Lung (tissue), 12 donors: ENCODE data around the gene FSHR. TPM values are rescaled to one million over a fixed set of nuclear protein-coding genes. Genes with fewer than 3 reads are reported as not detected.

Experiments used
- ATAC-seq: fragments of 200-7000 bp; cut with Tn5 transposase; one replicate; pipeline ENCODE4 v1.9.1; 2020; ENCODE audit warnings: moderate number of reproducible peaks; ENCODE audit not compliant: insufficient read depth, low FRiP score
- DNase-seq, 3 donors: peaks; one replicate each; pipeline ENCODE4 v3.0.0-alpha.2; 2013 to 2017
- H3K27ac ChIP-seq, 2 donors: one replicate each; pipeline ENCODE4 v1.5.1; 2013; ENCODE audit warnings: mild to moderate bottlenecking in 2 of 2, moderate library complexity in 2 of 2, control low read depth in 1 of 2, inconsistent platforms in 1 of 2, low read depth in 1 of 2, low read length in 1 of 2
- H3K27me3 ChIP-seq, 3 donors: one replicate each; pipeline ENCODE4 v1.5.1; 2013; ENCODE audit warnings: low read length in 2 of 3; ENCODE audit not compliant: control insufficient read depth in 3 of 3, insufficient read depth in 3 of 3
- H3K36me3 ChIP-seq, 4 donors: one replicate each; pipeline ENCODE4 v1.5.1; 2013; ENCODE audit warnings: low read length in 4 of 4, mild to moderate bottlenecking in 1 of 4, moderate library complexity in 1 of 4; ENCODE audit not compliant: control insufficient read depth in 4 of 4, insufficient read depth in 4 of 4
- H3K4me1 ChIP-seq, 5 donors: one replicate each; pipeline ENCODE4 v1.5.1; 2013; ENCODE audit warnings: low read length in 5 of 5, mild to moderate bottlenecking in 2 of 5, moderate library complexity in 1 of 5; ENCODE audit not compliant: control insufficient read depth in 5 of 5, insufficient read depth in 5 of 5
- H3K4me3 ChIP-seq: one replicate; pipeline ENCODE4 v1.5.1; 2013; ENCODE audit warnings: mild to moderate bottlenecking, control low read depth, moderate library complexity
- H3K9ac ChIP-seq, 2 donors: one replicate each; pipeline ENCODE4 v1.5.1; 2013; ENCODE audit warnings: low read length in 2 of 2, control low read depth in 1 of 2; ENCODE audit not compliant: insufficient read depth in 1 of 2
- H3K9me3 ChIP-seq, 4 donors: one replicate each; pipeline ENCODE4 v1.5.1; 2013; ENCODE audit warnings: low read length in 3 of 4, mild to moderate bottlenecking in 1 of 4, moderate library complexity in 1 of 4; ENCODE audit not compliant: control insufficient read depth in 4 of 4, insufficient read depth in 3 of 4
- WGBS, 2 donors: extraction: QIAGEN DNeasy Blood & Tissue Kit; methylation state at CpG; one replicate each; pipeline ENCODE4 v1.1.7; 2013; 5-methylcytosine and 5-hydroxymethylcytosine counted together
- polyA plus RNA-seq, 2 donors: library from polyadenylated mRNA; stranded (reverse); fragments of 200-250 nt; gene quantifications; one replicate each; pipeline ENCODE4 v1.2.1, GENCODE V29; 2013
- total RNA-seq, 2 donors: library from RNA; depleted of rRNA in 1 of 2; stranded (reverse); fragments of >200 nt in 1 of 2; gene quantifications; one replicate each; pipeline ENCODE4 v1.2.1, GENCODE V29; 2014 to 2021
- TF ChIP-seq, protein P1 (sequence below): IDR thresholded peaks from 2 replicates; pipeline ENCODE4 v1.5.1; 2012; ENCODE audit warnings: mild to moderate bottlenecking; ENCODE audit errors: control extremely low read depth, extremely low read depth
- donor health status: control.
- donor health status: control.
- donor health status: Bipolar disorder and iron deficiency.
- donor health status: healthy.
- donor health status: DM: yes; HTN: yes; CAD: no.

FSHR gene
- total and polyA plus RNA-seq, 4 donors = not detected

DNA sequence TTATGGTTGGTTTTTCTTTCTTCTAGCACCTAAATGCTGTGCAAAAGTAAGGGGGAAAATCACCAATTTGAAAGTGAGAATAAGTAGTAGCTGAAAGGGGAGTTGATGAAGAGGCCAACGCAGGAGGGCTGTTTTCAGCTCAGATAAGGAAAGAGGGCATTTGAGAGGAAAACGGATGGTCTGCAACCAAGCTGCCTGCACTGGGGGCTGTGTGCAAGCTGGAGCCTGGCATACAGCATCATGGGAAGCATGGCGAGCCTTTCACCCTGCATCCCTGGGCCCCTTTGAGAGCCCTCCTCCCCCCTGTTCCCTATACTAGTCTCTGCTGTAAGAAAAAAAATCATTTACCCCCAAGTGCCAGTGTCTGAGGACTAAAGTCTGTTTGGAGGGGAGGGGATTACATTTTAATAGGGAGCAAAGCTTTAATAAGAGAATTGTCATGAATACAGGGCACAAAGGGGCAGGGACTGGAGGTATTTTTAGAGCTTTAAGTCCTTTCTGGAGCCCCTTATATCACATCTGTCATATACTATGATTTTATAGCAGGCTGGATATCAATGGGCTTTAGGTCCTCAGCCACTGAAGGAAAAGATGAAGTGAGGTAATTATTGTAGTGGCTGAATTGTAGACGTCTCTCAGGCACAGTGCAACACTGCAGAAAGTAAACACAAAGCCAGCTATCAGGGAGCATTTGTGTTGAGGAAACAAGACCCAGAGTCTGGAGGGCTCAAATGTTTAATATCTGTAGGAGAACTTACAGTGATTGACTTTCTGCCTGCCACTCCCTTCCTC is 120.7 kb downstream of the FSHR start:
- 67 to 77% methylated on average over 4 of the region's 4 CpGs for WGBS, 2 donors
- no peak overlapping the region for H3K9ac ChIP-seq
- H3K4me3 ChIP-seq = no peak overlapping the region
- no peaks in the 10 kb centered on the region for H3K4me1 ChIP-seq
- ATAC-seq (no peak), DNase-seq (no peak)
- TF ChIP-seq, protein P1, sequence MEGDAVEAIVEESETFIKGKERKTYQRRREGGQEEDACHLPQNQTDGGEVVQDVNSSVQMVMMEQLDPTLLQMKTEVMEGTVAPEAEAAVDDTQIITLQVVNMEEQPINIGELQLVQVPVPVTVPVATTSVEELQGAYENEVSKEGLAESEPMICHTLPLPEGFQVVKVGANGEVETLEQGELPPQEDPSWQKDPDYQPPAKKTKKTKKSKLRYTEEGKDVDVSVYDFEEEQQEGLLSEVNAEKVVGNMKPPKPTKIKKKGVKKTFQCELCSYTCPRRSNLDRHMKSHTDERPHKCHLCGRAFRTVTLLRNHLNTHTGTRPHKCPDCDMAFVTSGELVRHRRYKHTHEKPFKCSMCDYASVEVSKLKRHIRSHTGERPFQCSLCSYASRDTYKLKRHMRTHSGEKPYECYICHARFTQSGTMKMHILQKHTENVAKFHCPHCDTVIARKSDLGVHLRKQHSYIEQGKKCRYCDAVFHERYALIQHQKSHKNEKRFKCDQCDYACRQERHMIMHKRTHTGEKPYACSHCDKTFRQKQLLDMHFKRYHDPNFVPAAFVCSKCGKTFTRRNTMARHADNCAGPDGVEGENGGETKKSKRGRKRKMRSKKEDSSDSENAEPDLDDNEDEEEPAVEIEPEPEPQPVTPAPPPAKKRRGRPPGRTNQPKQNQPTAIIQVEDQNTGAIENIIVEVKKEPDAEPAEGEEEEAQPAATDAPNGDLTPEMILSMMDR = no peak
- H3K27me3 ChIP-seq = no peaks in the 10 kb centered on the region
- H3K36me3 ChIP-seq = no peaks in the 10 kb centered on the region
- H3K9me3 ChIP-seq = no peaks in the 10 kb centered on the region
- H3K27ac ChIP-seq = no peak overlapping the region

DNA sequence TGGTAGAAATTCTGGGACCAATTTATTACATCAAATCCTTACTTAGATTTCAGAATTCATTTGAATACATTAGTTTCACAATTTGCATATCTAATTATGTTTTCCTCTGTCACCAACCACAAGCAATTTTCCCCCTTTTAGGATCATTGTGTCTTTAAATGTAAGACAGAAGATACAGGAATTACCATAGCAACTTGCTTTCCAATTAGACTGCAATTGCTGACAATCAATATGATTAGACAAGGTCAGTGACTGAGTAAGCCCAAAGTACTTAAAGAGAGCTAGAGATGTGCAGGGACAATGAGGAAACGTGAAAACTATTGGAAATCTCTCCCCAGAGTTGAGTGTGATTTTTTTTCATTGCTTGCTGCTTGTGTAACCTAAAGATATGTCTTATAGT is 121.4 kb downstream of the FSHR start:
- no peak overlapping the region for H3K27ac ChIP-seq
- H3K36me3 ChIP-seq = no peaks in the 10 kb centered on the region
- no peaks in the 10 kb centered on the region for H3K9me3 ChIP-seq
- no peaks in the 10 kb centered on the region for H3K4me1 ChIP-seq
- TF ChIP-seq, protein P1 = no peak
- H3K9ac ChIP-seq = no peak overlapping the region
- ATAC-seq (no peak), DNase-seq (no peak)
- no peaks in the 10 kb centered on the region for H3K27me3 ChIP-seq
- H3K4me3 ChIP-seq = no peak overlapping the region
- 66 to 76% methylated on average over 1 of the region's 1 CpG for WGBS, 2 donors

DNA sequence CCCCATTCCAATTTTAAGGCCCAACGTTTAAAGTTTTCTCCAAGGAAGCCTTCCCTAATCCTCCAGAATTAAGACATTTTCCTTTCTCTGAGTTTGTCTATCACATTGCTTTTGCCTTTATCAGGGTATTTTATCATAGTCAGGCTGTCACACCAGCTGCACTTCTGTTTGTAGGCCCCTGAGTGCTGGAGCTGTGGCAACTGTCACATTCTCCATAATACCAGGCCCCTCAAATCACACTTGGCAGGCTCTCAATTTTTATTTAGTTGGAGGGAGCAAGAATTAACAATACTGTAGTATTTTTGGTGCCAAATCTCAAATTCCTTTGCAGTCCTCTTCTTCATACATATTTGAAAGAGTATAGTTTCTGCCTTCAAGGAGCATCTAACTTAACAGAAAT is 122.2 kb downstream of the FSHR start:
- H3K9me3 ChIP-seq = no peaks in the 10 kb centered on the region
- H3K9ac ChIP-seq = no peak overlapping the region
- 81 to 88% methylated on average over 1 of the region's 1 CpG for WGBS, 2 donors
- H3K36me3 ChIP-seq = no peaks in the 10 kb centered on the region
- no peak for ATAC-seq
- H3K27ac ChIP-seq = no peak overlapping the region
- TF ChIP-seq, protein P1 = no peak
- DNase-seq = no peak
- H3K27me3 ChIP-seq = no peaks in the 10 kb centered on the region
- no peaks in the 10 kb centered on the region for H3K4me1 ChIP-seq
- no peak overlapping the region for H3K4me3 ChIP-seq

DNA sequence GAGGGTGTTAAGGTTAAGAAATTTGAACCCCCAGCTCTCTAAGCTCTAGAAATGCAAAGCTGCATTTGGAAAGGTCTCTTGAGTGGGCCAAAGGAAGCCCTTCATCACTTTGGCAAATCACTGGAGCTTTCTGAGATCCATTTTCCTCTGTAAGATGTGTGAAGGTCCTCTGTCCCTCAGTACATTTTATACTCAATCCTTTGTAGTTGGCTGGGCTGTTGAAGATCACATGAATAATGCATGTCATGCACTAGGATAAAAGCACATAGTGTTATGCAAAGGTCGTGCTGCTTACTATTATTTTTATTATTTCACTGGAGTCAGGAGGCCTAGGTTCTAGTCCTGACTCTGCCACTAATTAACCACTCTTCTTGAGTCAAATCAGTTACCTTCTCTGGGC is 124.9 kb downstream of the FSHR start:
- no peaks in the 10 kb centered on the region for H3K4me1 ChIP-seq
- H3K4me3 ChIP-seq = no peak overlapping the region
- TF ChIP-seq, protein P1 = no peak
- no peaks in the 10 kb centered on the region for H3K27me3 ChIP-seq
- no peaks in the 10 kb centered on the region for H3K9me3 ChIP-seq
- WGBS, 2 donors = 67% methylated on average over 1 of the region's 1 CpG
- H3K27ac ChIP-seq = no peak overlapping the region
- no peak overlapping the region for H3K9ac ChIP-seq
- DNase-seq (no peak), ATAC-seq (no peak)
- H3K36me3 ChIP-seq = no peaks in the 10 kb centered on the region
